ENCODE results near the gene ATG4A. TPM values are rescaled to one million over a fixed set of nuclear protein-coding genes. Genes with fewer than 3 reads are reported as not detected.

Gene ATG4A
- total RNA-seq, 1 experiment from 2014 or later, result 6.4 TPM

- no peak for TF ChIP-seq CTCF (conservative IDR thresholded peaks at IDR 0.05)
- H3K14ac ChIP-seq (ENCODE audit: insufficient read depth, low read length), result peak overlapping the region; percentile 11; the same call in 1 of the 2 replicates
- no peak for DNase-seq
- H4K8ac ChIP-seq (replicated peaks; ENCODE audit: insufficient read length, low read depth, low read length), result no peak overlapping the region
- H2BK15ac ChIP-seq (ENCODE audit: low read depth, low read length), result no peak overlapping the region
- H3K36me3 Mint-ChIP-seq (ENCODE audit: insufficient read depth in 1 of 3, low read depth in 3 of 3), result peaks cover 6 to 31% (median 12%) of the 10 kb centered on the region in 3 experiments; a peak in 6 of 7 replicates
- H2BK120ac ChIP-seq (ENCODE audit: low read depth, low read length, poor library complexity, severe bottlenecking), result no peak overlapping the region
- H3K4me2 ChIP-seq (ENCODE audit: insufficient read depth, insufficient read length, low read length), result no peak overlapping the region
- peaks cover 2% of the 10 kb centered on the region; the same call in 1 of the 2 replicates for H3K4me1 ChIP-seq (ENCODE audit: insufficient read depth, low read length)
- H2AFZ ChIP-seq (ENCODE audit: low read length), result no peak overlapping the region
- no peak overlapping the region for H3K27ac ChIP-seq (ENCODE audit: insufficient read length, low read depth, low read length)
- peak overlapping the region; percentile 91 to 98 (median 95) for H3K27ac Mint-ChIP-seq
- no peaks in the 10 kb centered on the region for H3K9me3 ChIP-seq (ENCODE audit: control insufficient read depth, low read depth, low read length)
- H3K23ac ChIP-seq (ENCODE audit: insufficient read length, low read depth, low read length), result no peak overlapping the region
- WGBS (ENCODE audit: extremely low coverage, insufficient read length, low lambda C conversion rate), result no CpG with 5 or more reads among the region's 7 CpGs
- H3K9ac ChIP-seq (ENCODE audit: extremely low read depth, insufficient read length, low read length), result no peak overlapping the region
- H3K4ac ChIP-seq (ENCODE audit: low read depth, low read length), result no peak overlapping the region
- H4K91ac ChIP-seq (ENCODE audit: insufficient read length, low read depth, low read length), result no peak overlapping the region
- peaks cover 57 to 70% of the 10 kb centered on the region in 2 experiments for H3K4me1 Mint-ChIP-seq
- H4K5ac ChIP-seq (ENCODE audit: insufficient read length, low read depth, low read length), result no peak overlapping the region
- no peak overlapping the region; a peak in 1 of 5 replicates for H3K4me3 Mint-ChIP-seq
- H3K56ac ChIP-seq (ENCODE audit: insufficient read length, low read depth, low read length), result no peak overlapping the region
- no peaks in the 10 kb centered on the region for H3K79me2 ChIP-seq (ENCODE audit: insufficient read depth, low read length)
- H2BK5ac ChIP-seq (ENCODE audit: insufficient read length, low read length), result no peak overlapping the region
- H3K23me2 ChIP-seq (ENCODE audit: insufficient read length, low read depth, low read length, poor library complexity, severe bottlenecking), result no peaks in the 10 kb centered on the region
- H3K9me3 Mint-ChIP-seq, result no peaks in the 10 kb centered on the region
- H3K27me3 Mint-ChIP-seq (ENCODE audit: low read depth), result peaks cover 3% of the 10 kb centered on the region
- H2BK20ac ChIP-seq (ENCODE audit: low read depth, low read length, poor library complexity, severe bottlenecking), result no peak overlapping the region
- no peaks in the 10 kb centered on the region for H3K27me3 ChIP-seq (ENCODE audit: insufficient read depth, low read length)
- no peak overlapping the region for H3T11ph ChIP-seq (ENCODE audit: low read length)
- no peak overlapping the region for H2AK5ac ChIP-seq (ENCODE audit: insufficient read length, low read length)
- no peaks in the 10 kb centered on the region for H4K20me1 ChIP-seq (ENCODE audit: control insufficient read depth, insufficient read depth, insufficient read length)
- no peaks in the 10 kb centered on the region for H3K79me1 ChIP-seq (ENCODE audit: insufficient read depth, low read depth, low read length, poor library complexity, severe bottlenecking)
- H2BK12ac ChIP-seq (ENCODE audit: insufficient read length, low read depth, low read length), result no peak overlapping the region
- H3K18ac ChIP-seq (ENCODE audit: insufficient read length, low read depth, low read length), result no peak overlapping the region
Observed at GRCh38 chrX:108178143-108178498, 86.5 kb downstream of the ATG4A start.

Measured in H9 (cell line).